Pancreas (tissue), 10 donors: ENCODE data around the gene PTTG2. TPM values are rescaled to one million over a fixed set of nuclear protein-coding genes. Genes with fewer than 3 reads are reported as not detected.
A peak's percentile ranks its signal among the peaks of the same experiment; 100 is the strongest.

Experiments
- ATAC-seq, 4 donors: fragments of 200-7000 bp; cut with Tn5 transposase; one replicate each; pipeline versions ENCODE4 v1.8.0 to v1.9.1; 2020; ENCODE audit warnings: mild to moderate bottlenecking in 4 of 4, moderate library complexity in 4 of 4
- DNase-seq, 6 donors: peaks; one replicate each; pipeline ENCODE4 v3.0.0-alpha.2; 2020
- FAIRE-seq: peaks from 2 replicates; lab custom pipeline; 2012; peaks lifted over from hg19 to GRCh38; lab: Jason Lieb, UNC
- H3K27ac ChIP-seq, 4 donors: fragments of 200-600 bp; sonication (generic); 1 replicate in 3 of 4; 2 replicates in 1 of 4; pipeline versions ENCODE4 v1.5.0 to v1.8.0; 2020
- H3K27me3 ChIP-seq, 4 donors: fragments of 200-600 bp; one replicate each; pipeline ENCODE4 v1.8.0; 2021
- H3K36me3 ChIP-seq, 3 donors: fragments of 200-600 bp; sonication (generic) in 1 of 3; one replicate each; pipeline versions ENCODE4 v1.5.0 to v1.8.0; 2020 to 2021
- H3K4me1 ChIP-seq, 3 donors: fragments of 200-600 bp; one replicate each; pipeline ENCODE4 v1.8.0; 2021
- H3K4me3 ChIP-seq, 4 donors: fragments of 200-600 bp; sonication (generic) in 2 of 4; one replicate each; pipeline versions ENCODE4 v1.5.0 to v1.8.0; 2020 to 2021
- H3K9me3 ChIP-seq, 4 donors: fragments of 200-600 bp; one replicate each; pipeline ENCODE4 v1.8.0; 2021
- WGBS, 2 donors: extraction: QIAGEN DNeasy Blood & Tissue Kit; methylation state at CpG; one replicate each; pipeline ENCODE4 v1.1.7; 2013; 5-methylcytosine and 5-hydroxymethylcytosine counted together
- intact Hi-C, 3 donors: fragments of 100-400 bp; cut with DNase I; formaldehyde crosslinking; loops; one replicate each; pipeline versions ENCODE4 v1.11.1 to v1.14.2; 2022
- polyA plus RNA-seq, 2 donors: library from polyadenylated mRNA; stranded (reverse); fragments of 200-250 nt; gene quantifications; one replicate each; pipeline ENCODE4 v1.2.3, GENCODE V29; 2013
- total RNA-seq, 6 donors: library from RNA; stranded (reverse); fragmentation: NEBNext Ultra II Directional in 4 of 6; extraction: Animal tissue kit (Norgen Biotek cat#: 25700) in 4 of 6; gene quantifications; one replicate each; pipeline versions ENCODE4 v1.2.1 to v1.2.4, GENCODE V29; 2021 to 2023
- TF ChIP-seq, protein P1 (sequence below), 4 donors: fragments of 200-600 bp; sonication (generic) in 3 of 4; IDR thresholded peaks; one replicate each; pipeline versions ENCODE4 v1.5.0 to v1.8.0; 2021; ENCODE audit warnings: antibody characterized with exemption in 4 of 4
- donor health status: healthy with polysubstance abuse.
- donor health status: DM: no; HTN: no; CAD: no; lungs with moderate emphysema.
- donor health status: DM: no; HTN: no; CAD: no.
- donor health status: control.
- donor health status: control.
- donor health status: Bipolar disorder and iron deficiency.
- donor health status: DM: yes; HTN: yes; CAD: no.
- donor health status: DM: no; HTN: no; CAD: no.
- donor health status: DM: no; HTN: no; CAD: no.
- donor health status: DM: yes; HTN: yes; CAD: no.

The PTTG2 gene
- total and polyA plus RNA-seq, 8 donors, result 0.30 to 0.94 (median 0.78) TPM; not detected in 1

DNA sequence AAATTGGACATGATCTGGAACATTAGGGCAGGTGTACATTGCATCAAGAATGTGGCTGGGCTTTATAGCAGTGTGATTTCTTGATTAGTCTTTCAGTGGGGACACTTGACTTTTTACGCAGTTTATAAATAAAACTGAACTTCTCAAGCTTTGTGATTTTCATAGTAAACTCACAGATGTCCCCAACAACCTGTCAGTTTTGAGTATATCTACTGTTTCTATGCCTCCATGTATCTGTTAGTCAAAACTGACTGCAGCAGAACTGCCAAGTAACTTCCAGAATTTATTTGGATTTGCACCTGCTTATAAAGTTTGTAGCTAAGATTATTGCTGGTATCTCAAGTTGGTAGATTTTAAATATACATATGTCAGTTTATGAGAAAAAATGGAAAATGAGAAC is 20.0 kb downstream of the PTTG2 start:
- 80 to 83% methylated on average over 1 of the region's 1 CpG for WGBS, 2 donors
- DNase-seq (no peak), FAIRE-seq (no peak), ATAC-seq (no peak)
- Histone ChIP-seq H3K4me3 (no peak overlapping the region), H3K27ac (no peak overlapping the region), H3K27me3 (no peaks in the 10 kb centered on the region), H3K9me3 (no peaks in the 10 kb centered on the region), H3K36me3 (no peaks in the 10 kb centered on the region), H3K4me1 (peaks cover 3 to 16% (median 8%) of the 10 kb centered on the region in 3 donors)
- intact Hi-C loops, result no loop called here
- TF ChIP-seq, protein P1, sequence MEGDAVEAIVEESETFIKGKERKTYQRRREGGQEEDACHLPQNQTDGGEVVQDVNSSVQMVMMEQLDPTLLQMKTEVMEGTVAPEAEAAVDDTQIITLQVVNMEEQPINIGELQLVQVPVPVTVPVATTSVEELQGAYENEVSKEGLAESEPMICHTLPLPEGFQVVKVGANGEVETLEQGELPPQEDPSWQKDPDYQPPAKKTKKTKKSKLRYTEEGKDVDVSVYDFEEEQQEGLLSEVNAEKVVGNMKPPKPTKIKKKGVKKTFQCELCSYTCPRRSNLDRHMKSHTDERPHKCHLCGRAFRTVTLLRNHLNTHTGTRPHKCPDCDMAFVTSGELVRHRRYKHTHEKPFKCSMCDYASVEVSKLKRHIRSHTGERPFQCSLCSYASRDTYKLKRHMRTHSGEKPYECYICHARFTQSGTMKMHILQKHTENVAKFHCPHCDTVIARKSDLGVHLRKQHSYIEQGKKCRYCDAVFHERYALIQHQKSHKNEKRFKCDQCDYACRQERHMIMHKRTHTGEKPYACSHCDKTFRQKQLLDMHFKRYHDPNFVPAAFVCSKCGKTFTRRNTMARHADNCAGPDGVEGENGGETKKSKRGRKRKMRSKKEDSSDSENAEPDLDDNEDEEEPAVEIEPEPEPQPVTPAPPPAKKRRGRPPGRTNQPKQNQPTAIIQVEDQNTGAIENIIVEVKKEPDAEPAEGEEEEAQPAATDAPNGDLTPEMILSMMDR (IDR thresholded peaks at IDR 0.05), result no peak

DNA sequence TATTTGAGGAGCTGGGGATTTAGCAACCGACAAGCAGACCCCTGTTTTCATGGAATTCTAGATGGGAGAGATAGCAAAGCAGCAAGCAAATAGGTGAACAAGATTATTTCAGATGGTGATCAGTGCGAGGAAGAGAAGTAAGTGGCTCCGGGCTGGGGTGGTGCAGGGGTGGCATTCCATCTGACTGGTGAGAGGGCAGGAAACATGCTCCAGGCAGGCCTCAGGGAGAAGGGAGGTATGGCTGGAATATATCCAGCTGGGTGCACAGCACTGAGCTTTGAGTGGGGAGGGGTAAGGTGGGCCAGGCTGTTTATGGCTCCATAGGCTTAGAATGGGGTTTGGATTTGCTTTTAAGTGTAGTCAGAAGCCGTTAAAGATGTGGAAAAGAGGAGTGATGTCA is 21.2 kb downstream of the PTTG2 start:
- H3K4me1 ChIP-seq, result peaks cover 3 to 16% (median 8%) of the 10 kb centered on the region in 3 donors
- no peaks in the 10 kb centered on the region for H3K9me3 ChIP-seq
- no peak for DNase-seq
- TF ChIP-seq, protein P1 (IDR thresholded peaks at IDR 0.05), result no peak
- H3K27me3 ChIP-seq, result no peaks in the 10 kb centered on the region
- H3K4me3 ChIP-seq, result no peak overlapping the region
- no peak overlapping the region for H3K27ac ChIP-seq
- no peak for FAIRE-seq
- 72 to 80% methylated on average over 4 of the region's 4 CpGs for WGBS, 2 donors
- ATAC-seq, result no peak
- intact Hi-C loops, result no loop called here
- no peaks in the 10 kb centered on the region for H3K36me3 ChIP-seq

DNA sequence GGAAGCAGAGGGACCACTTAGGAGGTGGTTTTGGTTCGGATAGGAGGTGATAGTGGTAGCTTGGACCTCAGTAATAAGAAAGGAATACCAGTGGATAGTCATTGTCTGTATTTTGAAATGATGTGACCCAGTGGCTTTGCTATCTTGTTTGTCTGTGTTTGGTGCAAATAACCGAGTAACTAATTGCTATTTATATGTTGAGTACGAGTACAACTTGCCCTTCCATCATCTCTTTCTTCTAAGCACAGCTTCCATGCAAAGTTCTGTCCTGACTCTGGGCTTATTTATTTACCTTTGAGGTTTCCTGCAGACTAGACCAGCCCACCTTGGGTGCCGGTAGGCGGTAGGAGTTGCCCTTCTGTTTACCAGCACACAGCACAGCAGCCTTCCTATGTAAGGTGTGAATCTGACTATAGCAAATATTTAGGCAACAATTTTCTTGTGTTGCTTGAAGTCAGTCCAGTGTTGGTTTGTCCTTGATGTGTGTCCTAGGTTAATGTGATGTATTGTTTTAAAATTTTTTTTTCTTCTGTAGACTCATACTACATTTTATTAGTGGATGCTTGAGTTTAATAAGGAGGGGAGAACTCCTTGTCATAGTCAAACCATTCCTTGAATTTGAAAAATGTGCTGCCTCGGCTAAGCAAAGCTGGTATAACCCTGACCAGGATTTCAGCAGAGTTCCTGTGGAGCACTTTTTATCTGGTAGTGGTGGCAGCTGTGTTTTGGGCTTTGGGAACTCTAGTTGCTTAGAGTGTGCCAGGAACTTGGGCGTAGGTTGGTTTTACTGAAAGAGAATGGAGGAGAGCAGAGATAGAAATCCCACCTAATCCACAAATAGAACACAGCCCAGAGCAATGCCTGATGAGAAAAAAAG is 21.9 kb downstream of the PTTG2 start:
- Histone ChIP-seq H3K27me3 (no peaks in the 10 kb centered on the region), H3K9me3 (no peaks in the 10 kb centered on the region), H3K4me1 (peaks cover 3 to 16% (median 8%) of the 10 kb centered on the region in 3 donors), H3K36me3 (no peaks in the 10 kb centered on the region), H3K27ac (no peak overlapping the region), H3K4me3 (no peak overlapping the region)
- DNase-seq, result no peak
- 50 to 68% methylated on average over 7 of the region's 7 CpGs for WGBS, 2 donors
- no peak for FAIRE-seq
- intact Hi-C loops, result no loop called here
- TF ChIP-seq, protein P1 (IDR thresholded peaks at IDR 0.05), result no peak
- ATAC-seq, result no peak

DNA sequence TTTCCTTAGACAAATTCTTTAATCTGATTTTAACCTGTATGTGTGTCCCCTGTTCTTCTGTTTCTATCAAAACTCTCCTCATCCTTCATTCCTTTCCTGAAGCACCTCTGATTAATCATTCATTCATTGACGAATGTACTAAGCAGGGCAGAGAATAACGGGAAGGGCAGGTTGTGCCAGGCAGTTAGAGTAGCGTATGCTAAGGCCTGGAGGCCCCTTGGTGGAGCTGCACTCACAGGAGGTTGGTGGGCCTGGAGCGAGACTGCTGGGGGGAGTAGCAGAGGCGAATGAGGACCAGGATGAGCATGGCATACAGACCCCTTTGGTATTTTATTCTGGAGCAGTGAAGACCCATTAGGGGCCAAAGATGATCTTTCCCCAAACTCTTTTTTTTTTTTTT is 22.5 kb downstream of the PTTG2 start:
- H3K27me3 ChIP-seq, result no peaks in the 10 kb centered on the region
- peaks cover 3 to 16% (median 8%) of the 10 kb centered on the region in 3 donors for H3K4me1 ChIP-seq
- no peak for FAIRE-seq
- TF ChIP-seq, protein P1 (IDR thresholded peaks at IDR 0.05), result no peak
- H3K4me3 ChIP-seq, result no peak overlapping the region
- no peaks in the 10 kb centered on the region for H3K9me3 ChIP-seq
- intact Hi-C loops, result no loop called here
- DNase-seq, result no peak
- H3K27ac ChIP-seq, result no peak overlapping the region
- WGBS, 2 donors, result 59 to 63% methylated on average over 5 of the region's 5 CpGs
- peak in 2 of 4 donors; percentile 13 to 21 for ATAC-seq
- no peaks in the 10 kb centered on the region for H3K36me3 ChIP-seq

DNA sequence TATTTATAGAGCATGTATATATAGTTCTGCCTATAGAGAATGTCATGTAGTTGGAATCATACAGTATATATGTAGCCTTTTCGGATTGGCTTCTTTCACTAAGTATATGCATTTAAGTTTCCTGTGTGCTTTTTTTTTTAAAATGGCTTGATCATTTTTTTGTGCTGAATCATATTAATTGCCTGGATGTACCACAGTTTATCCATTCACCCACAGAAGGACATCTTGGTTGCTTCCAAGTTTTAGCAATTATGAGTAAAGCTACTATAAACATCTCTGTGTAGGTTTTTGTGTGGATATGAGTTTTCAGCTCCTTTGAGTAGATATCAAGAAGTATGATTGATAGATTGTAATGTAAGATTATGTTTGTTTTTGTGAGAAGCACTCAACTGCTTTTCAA is 23.8 kb downstream of the PTTG2 start:
- Histone ChIP-seq H3K4me3 (no peak overlapping the region), H3K36me3 (no peaks in the 10 kb centered on the region), H3K4me1 (peaks cover 0 to 14% (median 3%) of the 10 kb centered on the region in 3 donors), H3K27me3 (no peaks in the 10 kb centered on the region), H3K9me3 (no peaks in the 10 kb centered on the region), H3K27ac (no peak overlapping the region)
- DNase-seq (no peak), ATAC-seq (no peak), FAIRE-seq (no peak)
- WGBS, 2 donors, result 93 to 100% methylated on average over 1 of the region's 1 CpG
- intact Hi-C loops, result no loop called here
- TF ChIP-seq, protein P1 (IDR thresholded peaks at IDR 0.05), result no peak
